ENCODE results near the gene ARL2BP. TPM values are rescaled to one million over a fixed set of nuclear protein-coding genes. Genes with fewer than 3 reads are reported as not detected.

Gene ARL2BP
- total RNA-seq, 2 donors from 2014 or later: 54.7 to 64.0 TPM

- H3K4me3 ChIP-seq: no peak overlapping the region
- no peaks in the 10 kb centered on the region for H3K4me1 ChIP-seq (ENCODE audit: control insufficient read depth in 1 of 2, low read depth in 2 of 2)
- H3K27me3 ChIP-seq (replicated peaks; ENCODE audit: insufficient read depth): no peaks in the 10 kb centered on the region
- H3K9me3 ChIP-seq: no peaks in the 10 kb centered on the region
- ATAC-seq (ENCODE audit: insufficient number of reproducible peaks, low FRiP score, low read depth): no peak
- H3K27ac ChIP-seq: no peak overlapping the region
- peaks cover 69% of the 10 kb centered on the region for H3K36me3 ChIP-seq
- no peak for DNase-seq (ENCODE audit: low spot score)
- TF ChIP-seq, protein P1, sequence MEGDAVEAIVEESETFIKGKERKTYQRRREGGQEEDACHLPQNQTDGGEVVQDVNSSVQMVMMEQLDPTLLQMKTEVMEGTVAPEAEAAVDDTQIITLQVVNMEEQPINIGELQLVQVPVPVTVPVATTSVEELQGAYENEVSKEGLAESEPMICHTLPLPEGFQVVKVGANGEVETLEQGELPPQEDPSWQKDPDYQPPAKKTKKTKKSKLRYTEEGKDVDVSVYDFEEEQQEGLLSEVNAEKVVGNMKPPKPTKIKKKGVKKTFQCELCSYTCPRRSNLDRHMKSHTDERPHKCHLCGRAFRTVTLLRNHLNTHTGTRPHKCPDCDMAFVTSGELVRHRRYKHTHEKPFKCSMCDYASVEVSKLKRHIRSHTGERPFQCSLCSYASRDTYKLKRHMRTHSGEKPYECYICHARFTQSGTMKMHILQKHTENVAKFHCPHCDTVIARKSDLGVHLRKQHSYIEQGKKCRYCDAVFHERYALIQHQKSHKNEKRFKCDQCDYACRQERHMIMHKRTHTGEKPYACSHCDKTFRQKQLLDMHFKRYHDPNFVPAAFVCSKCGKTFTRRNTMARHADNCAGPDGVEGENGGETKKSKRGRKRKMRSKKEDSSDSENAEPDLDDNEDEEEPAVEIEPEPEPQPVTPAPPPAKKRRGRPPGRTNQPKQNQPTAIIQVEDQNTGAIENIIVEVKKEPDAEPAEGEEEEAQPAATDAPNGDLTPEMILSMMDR (IDR thresholded peaks at IDR 0.05): no peak
Observed at GRCh38 chr16:57229079-57229478, 16.0 kb upstream of the ARL2BP start.

DNA sequence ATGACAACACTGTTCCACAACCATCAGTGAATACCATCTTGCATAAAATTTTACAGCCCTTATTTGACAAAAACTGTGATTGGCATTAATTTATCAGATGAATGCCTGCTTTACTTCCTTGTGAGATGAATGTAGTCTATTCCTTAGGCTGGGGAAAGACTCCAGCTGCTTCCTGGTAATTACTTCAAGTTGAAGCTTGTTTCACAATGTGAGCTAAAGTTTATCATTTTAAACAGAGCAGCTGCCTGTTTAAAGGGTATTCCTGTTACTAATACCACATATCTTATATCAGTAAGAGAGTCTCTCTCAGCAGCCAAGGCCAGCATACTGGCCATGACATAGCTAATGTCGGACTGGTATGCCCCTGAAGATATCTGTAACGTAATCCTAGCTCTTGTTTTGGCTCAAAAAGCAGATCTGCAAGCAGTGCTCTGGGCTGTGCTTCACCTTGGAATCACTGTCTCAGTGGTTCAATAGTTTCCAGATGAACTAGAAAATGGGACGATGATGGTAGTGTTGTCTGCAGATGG, 13.2 kb upstream of the ARL2BP start:
- no peak overlapping the region for H3K27ac ChIP-seq
- no peak for DNase-seq (ENCODE audit: low spot score)
- no peaks in the 10 kb centered on the region for H3K27me3 ChIP-seq (replicated peaks; ENCODE audit: insufficient read depth)
- H3K4me1 ChIP-seq (ENCODE audit: control insufficient read depth in 1 of 2, low read depth in 2 of 2): no peaks in the 10 kb centered on the region
- peaks cover 65% of the 10 kb centered on the region for H3K36me3 ChIP-seq
- H3K4me3 ChIP-seq: no peak overlapping the region
- TF ChIP-seq, protein P1 (IDR thresholded peaks at IDR 0.05): no peak
- no peaks in the 10 kb centered on the region for H3K9me3 ChIP-seq
- ATAC-seq (ENCODE audit: insufficient number of reproducible peaks, low FRiP score, low read depth): no peak

- no peaks in the 10 kb centered on the region for H3K27me3 ChIP-seq (replicated peaks; ENCODE audit: insufficient read depth)
- TF ChIP-seq, protein P1 (IDR thresholded peaks at IDR 0.05): no peak
- H3K36me3 ChIP-seq: peaks cover 64% of the 10 kb centered on the region
- no peak overlapping the region for H3K27ac ChIP-seq
- H3K4me1 ChIP-seq (ENCODE audit: control insufficient read depth in 1 of 2, low read depth in 2 of 2): no peaks in the 10 kb centered on the region
- no peak overlapping the region for H3K4me3 ChIP-seq
- DNase-seq (ENCODE audit: low spot score): no peak
- no peak for ATAC-seq (ENCODE audit: insufficient number of reproducible peaks, low FRiP score, low read depth)
- H3K9me3 ChIP-seq: no peaks in the 10 kb centered on the region
Observed at GRCh38 chr16:57233944-57234706, 10.9 kb upstream of the ARL2BP start.

DNA sequence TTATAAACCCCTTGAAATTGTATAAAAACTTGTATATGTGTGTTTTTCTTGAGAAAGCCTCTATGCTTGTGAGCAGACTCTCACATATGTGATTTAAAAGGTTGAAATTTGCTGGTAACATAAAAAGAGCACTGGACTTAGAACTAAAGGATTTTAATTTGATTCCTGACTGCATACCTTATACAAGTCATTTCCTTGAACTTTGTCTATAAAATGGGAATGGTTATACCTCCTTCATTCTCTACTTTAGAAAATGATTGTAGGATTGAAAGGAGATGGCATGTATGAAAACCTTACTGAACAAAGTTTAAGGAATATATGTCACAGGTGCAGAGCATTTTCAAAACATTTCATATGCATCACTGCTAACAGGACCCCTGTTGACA, 10.4 kb upstream of the ARL2BP start:
- no peaks in the 10 kb centered on the region for H3K4me1 ChIP-seq (ENCODE audit: control insufficient read depth in 1 of 2, low read depth in 2 of 2)
- H3K27me3 ChIP-seq (replicated peaks; ENCODE audit: insufficient read depth): no peaks in the 10 kb centered on the region
- TF ChIP-seq, protein P1 (IDR thresholded peaks at IDR 0.05): no peak
- DNase-seq (ENCODE audit: low spot score) (no peak), ATAC-seq (ENCODE audit: insufficient number of reproducible peaks, low FRiP score, low read depth) (no peak)
- H3K9me3 ChIP-seq: no peaks in the 10 kb centered on the region
- no peak overlapping the region for H3K4me3 ChIP-seq
- H3K36me3 ChIP-seq: peaks cover 62% of the 10 kb centered on the region
- no peak overlapping the region for H3K27ac ChIP-seq

- Histone ChIP-seq H3K36me3 (peaks cover 62% of the 10 kb centered on the region), H3K9me3 (no peaks in the 10 kb centered on the region), H3K27ac (no peak overlapping the region), H3K27me3 (replicated peaks; ENCODE audit: insufficient read depth) (no peaks in the 10 kb centered on the region), H3K4me1 (ENCODE audit: control insufficient read depth in 1 of 2, low read depth in 2 of 2) (no peaks in the 10 kb centered on the region), H3K4me3 (no peak overlapping the region)
- ATAC-seq (ENCODE audit: insufficient number of reproducible peaks, low FRiP score, low read depth) (no peak), DNase-seq (ENCODE audit: low spot score) (no peak)
- TF ChIP-seq, protein P1 (IDR thresholded peaks at IDR 0.05): no peak
Observed at GRCh38 chr16:57235128-57236021, 9.7 kb upstream of the ARL2BP start.
